GM12878 (cell line): ENCODE data around the gene GNGT1. TPM values are rescaled to one million over a fixed set of nuclear protein-coding genes. Genes with fewer than 3 reads are reported as not detected.

Experiments used
- ATAC-seq: fragments of 200-7000 bp; cut with Tn5 transposase; 3 replicates; pipeline ENCODE4 v1.9.1; 2020; ENCODE audit warnings: mild to moderate bottlenecking, moderate library complexity
- BruUV-seq: library from RNA; stranded (reverse); fragments of 400-500 nt; replicated peaks from 2 replicates; lab custom pipeline; 2021; lab: Mats Ljungman, UMichigan
- CTCF ChIA-PET: fragments of 300-600 bp; sonication (Branson Sonifier 250); formaldehyde crosslinking; extraction: SDS; loops from one replicate; lab custom pipeline; 2021; ENCODE audit warnings: inconsistent platforms; lab: Yijun Ruan, JAX
- POLR2A ChIA-PET: fragments of 350-600 bp; formaldehyde crosslinking; extraction: SDS; loops from one replicate; lab custom pipeline; 2021; ENCODE audit warnings: inconsistent platforms; lab: Charles Lee
- RAD21 ChIA-PET: fragments of 300-600 bp; sonication (Branson Sonifier 250); formaldehyde crosslinking; loops from one replicate; lab custom pipeline; 2023; ENCODE audit warnings: antibody characterized with exemption; ENCODE audit not compliant: unreplicated experiment; lab: Charles Lee
- SMC1A ChIA-PET: fragments of 300-600 bp; sonication (Branson Sonifier 250); formaldehyde crosslinking; loops from one replicate; lab custom pipeline; 2023; ENCODE audit not compliant: unreplicated experiment, uncharacterized antibody; lab: Charles Lee
- DNase-seq: peaks from one replicate; pipeline ENCODE4 v3.0.0-alpha.2; 2011; ENCODE audit warnings: low read depth, low spot score
- FAIRE-seq: peaks from 3 replicates; lab custom pipeline; 2011; peaks lifted over from hg19 to GRCh38; lab: Jason Lieb, UNC
- H2AFZ ChIP-seq: 2 replicates; pipeline ENCODE4 v1.6.0; 2011; ENCODE audit warnings: low read depth, low read length, control low read depth; ENCODE audit not compliant: control insufficient read depth
- H3K27ac ChIP-seq: 2 replicates; pipeline ENCODE4 v1.5.1; 2011; ENCODE audit warnings: control low read depth; ENCODE audit not compliant: control insufficient read depth, insufficient read depth
- H3K27me3 ChIP-seq, 2 experiments: replicated peaks in 1 of 2; 2 replicates each; pipeline versions ENCODE4 v1.6.0 to v1.6.1; 2011; ENCODE audit warnings: low read length in 1 of 2; ENCODE audit not compliant: control insufficient read depth in 2 of 2, insufficient read depth in 2 of 2
- H3K36me3 ChIP-seq, 2 experiments: 2 replicates each; pipeline ENCODE4 v1.5.1; 2011; ENCODE audit warnings: low read length in 1 of 2; ENCODE audit not compliant: control insufficient read depth in 2 of 2, insufficient read depth in 2 of 2
- H3K4me1 ChIP-seq: 2 replicates; pipeline ENCODE4 v1.6.1; 2011; ENCODE audit warnings: mild to moderate bottlenecking, low read length, moderate library complexity, mixed read lengths; ENCODE audit not compliant: control insufficient read depth, insufficient read depth
- H3K4me2 ChIP-seq: 2 replicates; pipeline ENCODE4 v1.6.0; 2011; ENCODE audit warnings: control low read depth; ENCODE audit not compliant: control insufficient read depth, insufficient read depth
- H3K4me3 ChIP-seq: fragments of 200-600 bp; sonication (generic); 2 replicates; pipeline ENCODE4 v1.5.1; 2016
- H3K79me2 ChIP-seq: 2 replicates; pipeline ENCODE4 v1.6.0; 2011; ENCODE audit warnings: low read length; ENCODE audit not compliant: control insufficient read depth, insufficient read depth
- H3K9ac ChIP-seq: 2 replicates; pipeline ENCODE4 v1.8.0; 2011; ENCODE audit warnings: low read length, control low read depth, mixed read lengths; ENCODE audit not compliant: control insufficient read depth, insufficient read depth
- H3K9me3 ChIP-seq: replicated peaks from 3 replicates; pipeline ENCODE4 v1.5.1; 2011; ENCODE audit warnings: mild to moderate bottlenecking, low read length; ENCODE audit not compliant: control insufficient read depth, insufficient read depth
- H4K20me1 ChIP-seq: 2 replicates; pipeline ENCODE4 v1.6.0; 2011; ENCODE audit not compliant: control insufficient read depth, insufficient read depth
- E4F1 ChIP-seq: fragments of 450-650 bp; IDR thresholded peaks from 2 replicates; pipeline ENCODE4 v1.6.1; 2018; ENCODE audit warnings: borderline replicate concordance, mild to moderate bottlenecking; ENCODE audit not compliant: partially characterized antibody
- JUNB ChIP-seq: IDR thresholded peaks from 2 replicates; pipeline ENCODE4 v1.6.1; 2016; ENCODE audit warnings: antibody characterized with exemption, mild to moderate bottlenecking
- PKNOX1 ChIP-seq: fragments of 450-650 bp; IDR thresholded peaks from 2 replicates; pipeline ENCODE4 v1.6.1; 2016; ENCODE audit warnings: mild to moderate bottlenecking
- RBBP5 ChIP-seq: fragments of 200-600 bp; sonication (generic); conservative IDR thresholded peaks from 2 replicates; pipeline ENCODE4 v1.6.1; 2016
- REST ChIP-seq: IDR thresholded peaks from 2 replicates; pipeline ENCODE4 v1.6.1; 2012; ENCODE audit warnings: mild to moderate bottlenecking, low read depth, low read length
- RFX5 ChIP-seq: IDR thresholded peaks from 2 replicates; pipeline ENCODE4 v1.6.1; 2011; ENCODE audit warnings: low read depth, low read length, improper control_type of control experiment
- WGBS: methylation state at CpG from one replicate; pipeline ENCODE4 v1.1.6; 2016; ENCODE audit warnings: low lambda C conversion rate; ENCODE audit not compliant: insufficient replicate concordance, insufficient coverage; ENCODE audit errors: missing lambda C conversion rate; 5-methylcytosine and 5-hydroxymethylcytosine counted together
- in situ Hi-C: fragments of 300-500 bp; cut with MboI; formaldehyde crosslinking; loops from 9 replicates; pipeline ENCODE4 v1.14.3; 2018; ENCODE audit warnings: mixed read lengths
- intact Hi-C: fragments of 100-400 bp; cut with micrococcal nuclease; formaldehyde crosslinking; loops from one replicate; pipeline ENCODE4 v1.14.2; 2022; ENCODE audit not compliant: unreplicated experiment
- polyA plus RNA-seq, 11 experiments: library from polyadenylated mRNA; depleted of rRNA in 4 of 11; unstranded in 6 of 11; stranded (reverse) in 5 of 11; fragments of >200 nt; fragmentation: Nextera tagmentation in 4 of 11; fragmentation: Illumina TruSeq in 1 of 11; extraction: Ambion mirVana in 4 of 11; extraction: Trizol in 1 of 11; gene quantifications; 1 replicate in 1 of 11; 2 replicates in 10 of 11; pipeline versions ENCODE4 v1.2.1 to v1.2.3, GENCODE V29; 2011 to 2016; ENCODE audit warnings: inconsistent platforms in 2 of 11, missing spikeins in 2 of 11, low read depth in 1 of 11
- total RNA-seq, 4 experiments: library from RNA; depleted of rRNA in 3 of 4; stranded (reverse); fragments of >200 nt in 3 of 4; fragmentation: Illumina TruSeq in 1 of 4; extraction: Trizol in 1 of 4; gene quantifications; 2 replicates each; pipeline versions ENCODE4 v1.2.1 to v1.2.3, GENCODE V29; 2013 to 2021
- TF ChIP-seq, protein P1 (sequence below): fragments of 450-650 bp; IDR thresholded peaks from 2 replicates; pipeline ENCODE4 v1.6.1; 2018; ENCODE audit warnings: mild to moderate bottlenecking, low read depth, moderate library complexity; ENCODE audit not compliant: partially characterized antibody

Gene GNGT1
- total and polyA plus RNA-seq, 10 of the 15 experiments (the other 5 are each of a cell fraction or from before 2014, with no cell fraction given): not detected

GRCh38 chr7:93945083-93945482, 38.7 kb downstream of the GNGT1 start:
- Histone ChIP-seq H3K4me2 (no peak overlapping the region), H2AFZ (no peak overlapping the region), H3K4me3 (no peak overlapping the region), H3K4me1 (no peaks in the 10 kb centered on the region), H3K79me2 (no peaks in the 10 kb centered on the region), H3K27me3 (no peaks in the 10 kb centered on the region), H4K20me1 (no peaks in the 10 kb centered on the region), H3K9ac (no peak overlapping the region), H3K36me3 (no peaks in the 10 kb centered on the region), H3K9me3 (no peaks in the 10 kb centered on the region; the same call in 2 of the 3 replicates), H3K27ac (no peak overlapping the region)
- DNase-seq (no peak), FAIRE-seq (no peak), ATAC-seq (no peak)
- SMC1A ChIA-PET: no interaction called here
- intact Hi-C loops (no loop called here), in situ Hi-C loops (no loop called here)
- CTCF ChIA-PET: no interaction called here
- no TSS peak for BruUV-seq
- POLR2A ChIA-PET: no interaction called here
- RAD21 ChIA-PET: no interaction called here
- TF ChIP-seq RFX5 (no peak), E4F1 (no peak), JUNB (no peak), REST (no peak), PKNOX1 (no peak), RBBP5 (no peak)
- TF ChIP-seq, protein P1, sequence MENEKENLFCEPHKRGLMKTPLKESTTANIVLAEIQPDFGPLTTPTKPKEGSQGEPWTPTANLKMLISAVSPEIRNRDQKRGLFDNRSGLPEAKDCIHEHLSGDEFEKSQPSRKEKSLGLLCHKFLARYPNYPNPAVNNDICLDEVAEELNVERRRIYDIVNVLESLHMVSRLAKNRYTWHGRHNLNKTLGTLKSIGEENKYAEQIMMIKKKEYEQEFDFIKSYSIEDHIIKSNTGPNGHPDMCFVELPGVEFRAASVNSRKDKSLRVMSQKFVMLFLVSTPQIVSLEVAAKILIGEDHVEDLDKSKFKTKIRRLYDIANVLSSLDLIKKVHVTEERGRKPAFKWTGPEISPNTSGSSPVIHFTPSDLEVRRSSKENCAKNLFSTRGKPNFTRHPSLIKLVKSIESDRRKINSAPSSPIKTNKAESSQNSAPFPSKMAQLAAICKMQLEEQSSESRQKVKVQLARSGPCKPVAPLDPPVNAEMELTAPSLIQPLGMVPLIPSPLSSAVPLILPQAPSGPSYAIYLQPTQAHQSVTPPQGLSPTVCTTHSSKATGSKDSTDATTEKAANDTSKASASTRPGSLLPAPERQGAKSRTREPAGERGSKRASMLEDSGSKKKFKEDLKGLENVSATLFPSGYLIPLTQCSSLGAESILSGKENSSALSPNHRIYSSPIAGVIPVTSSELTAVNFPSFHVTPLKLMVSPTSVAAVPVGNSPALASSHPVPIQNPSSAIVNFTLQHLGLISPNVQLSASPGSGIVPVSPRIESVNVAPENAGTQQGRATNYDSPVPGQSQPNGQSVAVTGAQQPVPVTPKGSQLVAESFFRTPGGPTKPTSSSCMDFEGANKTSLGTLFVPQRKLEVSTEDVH: no peak
- WGBS: 47% methylated on average over 3 of the region's 3 CpGs
